Suprapubic skin (tissue), 3 donors: ENCODE data around the gene EPHB1.

Experiments
- CTCF ChIP-seq, 2 donors: fragments of 200-600 bp in 1 of 2; fragments of 450-650 bp in 1 of 2; sonication (generic) in 1 of 2; IDR thresholded peaks; one replicate each; pipeline ENCODE4 v1.5.1; 2016 to 2019; ENCODE audit warnings: antibody characterized with exemption in 2 of 2, mild to moderate bottlenecking in 1 of 2, moderate library complexity in 1 of 2
- POLR2A ChIP-seq, 2 donors: fragments of 450-650 bp; IDR thresholded peaks; one replicate each; pipeline ENCODE4 v1.6.1; 2017; ENCODE audit warnings: antibody characterized with exemption in 2 of 2, mild to moderate bottlenecking in 2 of 2, moderate library complexity in 2 of 2

- no peak for TF ChIP-seq POLR2A (IDR thresholded peaks at IDR 0.05)
- no peak for TF ChIP-seq CTCF (IDR thresholded peaks at IDR 0.05)
These were observed 423.7 kb downstream of the EPHB1 start for GRCh38 chr3:135218782-135219181.
